GM19328 (cell line): ENCODE data around the gene KLF2.
"Not testable (repeated sequence)": the region's sequence is repeated elsewhere in the genome, so short reads cannot be mapped to it uniquely, and the experiment has no call there.

ENCODE experiments used
- ATAC-seq: cut with Tn5 transposase; IDR thresholded peaks from one replicate; pipeline ENCODE4 v1.9.1; 2021; ENCODE audit warnings: mild to moderate bottlenecking, moderate library complexity; ENCODE audit not compliant: unreplicated experiment

The KLF2 gene

DNA sequence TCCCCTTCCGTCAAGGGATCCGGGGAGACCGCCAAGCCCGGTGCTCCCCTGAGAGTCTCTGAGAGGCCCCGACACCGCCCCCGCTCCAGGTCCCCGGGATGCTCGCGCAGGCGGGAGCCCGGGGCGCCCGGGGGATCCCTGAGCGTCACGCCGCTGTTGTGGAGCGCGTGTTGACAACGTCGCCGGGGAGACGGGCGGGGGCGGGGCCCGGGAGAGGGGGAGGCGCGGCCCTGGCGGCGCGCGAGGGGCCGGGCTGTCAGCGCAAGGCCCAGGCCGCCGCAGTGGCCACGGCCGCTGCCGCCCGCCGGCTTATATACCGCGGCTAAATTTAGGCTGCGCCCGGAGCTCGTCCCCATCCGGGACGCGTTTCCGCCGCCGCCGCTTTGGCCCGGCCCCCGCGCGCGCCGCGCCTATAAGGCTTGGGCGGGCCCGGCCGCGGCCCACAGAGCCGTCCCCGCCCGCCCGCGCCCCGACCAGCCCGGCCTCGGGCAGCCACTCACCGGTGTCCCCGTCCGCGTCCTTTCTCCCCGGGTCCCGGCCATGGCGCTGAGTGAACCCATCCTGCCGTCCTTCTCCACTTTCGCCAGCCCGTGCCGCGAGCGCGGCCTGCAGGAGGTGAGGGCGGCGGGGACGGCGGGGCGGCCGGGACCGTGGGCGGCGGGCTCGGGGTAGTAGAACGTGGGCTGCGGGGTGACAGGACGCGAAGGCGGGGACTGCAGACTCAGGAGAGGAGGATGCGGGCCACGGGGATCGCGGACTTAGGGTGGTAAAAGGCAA, at the start of gene KLF2:
Gene KLF2 (plus strand): TSS at position 443 of the 777 bp plus-strand sequence. CDS start 98 bp downstream, at position 541.
- peak; percentile 64 for ATAC-seq

DNA sequence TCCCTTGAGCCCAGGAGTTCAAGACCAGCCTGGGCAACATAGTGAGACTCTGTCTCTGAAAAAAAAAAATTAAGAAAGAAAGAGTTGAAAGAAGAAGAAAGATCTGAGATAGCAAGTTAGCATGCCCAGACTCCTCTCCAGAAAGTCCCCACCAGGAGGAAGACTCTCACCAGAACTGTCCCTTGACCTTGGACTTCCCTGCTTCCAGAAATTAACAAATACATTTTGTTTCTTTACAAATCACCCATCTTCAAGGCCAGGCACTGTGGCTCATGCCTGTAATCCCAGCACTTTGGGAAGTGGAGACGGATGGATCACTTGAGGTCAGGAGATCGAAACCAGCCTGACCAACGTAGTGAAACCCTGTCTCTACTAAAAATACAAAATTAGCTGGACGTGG, 44.3 kb upstream of the KLF2 start:
- ATAC-seq = no peak

DNA sequence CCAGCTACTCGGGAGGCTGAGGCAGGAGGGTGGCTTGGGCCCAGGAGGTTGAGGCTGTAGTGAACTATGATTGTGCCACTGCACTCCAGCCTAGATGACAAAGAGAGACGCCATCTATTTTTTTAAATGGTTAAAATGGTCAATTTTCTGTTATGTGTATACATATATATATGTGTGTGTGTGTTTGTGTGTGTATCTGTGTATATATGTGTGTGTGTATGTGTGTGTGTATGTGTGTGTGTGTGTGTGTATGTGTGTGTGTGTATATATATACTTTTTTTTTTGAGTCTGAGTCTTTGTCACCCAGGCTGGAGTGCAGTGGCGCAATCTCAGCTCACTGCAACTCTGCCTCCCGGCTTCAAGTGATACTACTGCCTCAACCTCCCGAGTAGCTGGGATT, 42.9 kb upstream of the KLF2 start:
- ATAC-seq = no peak

DNA sequence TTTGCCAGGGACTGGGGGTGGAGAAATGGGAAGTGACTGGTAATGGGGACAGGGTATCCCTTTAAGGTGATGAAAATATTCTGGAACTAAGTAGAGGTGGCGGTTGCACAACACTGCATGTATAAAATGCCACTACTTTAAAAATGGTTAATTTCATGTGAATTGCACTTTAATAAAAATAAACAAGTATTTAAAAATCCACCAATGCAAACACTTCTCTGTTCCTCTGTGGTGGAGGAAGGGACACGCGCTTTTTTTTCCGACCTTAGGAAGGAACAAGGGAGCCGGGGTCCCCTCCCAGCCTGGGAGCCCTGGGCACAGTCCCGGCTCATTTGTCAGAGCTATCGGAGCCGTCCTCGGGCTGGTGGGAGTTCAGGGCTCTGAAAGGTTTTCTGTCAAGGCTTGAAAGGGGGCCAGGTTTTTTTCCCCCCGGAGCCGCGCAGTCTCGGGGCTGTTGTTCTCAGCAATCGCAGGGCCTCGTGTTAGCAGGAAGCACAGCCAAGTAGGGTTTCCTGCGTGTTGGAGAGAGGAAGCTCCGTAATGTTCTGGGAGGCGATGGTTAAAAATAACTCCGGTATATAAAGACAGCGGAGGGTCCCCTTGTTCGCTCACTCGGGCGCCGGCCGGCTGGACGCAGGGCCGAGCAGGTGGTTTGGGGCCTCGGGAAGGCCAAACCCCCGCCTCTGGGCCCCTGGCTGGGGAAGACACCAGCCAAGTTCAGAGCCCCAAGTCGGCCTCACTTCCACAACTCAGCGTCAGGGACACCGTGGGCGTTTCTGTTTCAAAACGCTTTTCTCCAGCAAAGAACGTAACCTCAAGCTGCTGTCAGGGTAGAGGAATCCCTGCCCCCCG, 41.2 kb upstream of the KLF2 start:
- ATAC-seq = no peak

DNA sequence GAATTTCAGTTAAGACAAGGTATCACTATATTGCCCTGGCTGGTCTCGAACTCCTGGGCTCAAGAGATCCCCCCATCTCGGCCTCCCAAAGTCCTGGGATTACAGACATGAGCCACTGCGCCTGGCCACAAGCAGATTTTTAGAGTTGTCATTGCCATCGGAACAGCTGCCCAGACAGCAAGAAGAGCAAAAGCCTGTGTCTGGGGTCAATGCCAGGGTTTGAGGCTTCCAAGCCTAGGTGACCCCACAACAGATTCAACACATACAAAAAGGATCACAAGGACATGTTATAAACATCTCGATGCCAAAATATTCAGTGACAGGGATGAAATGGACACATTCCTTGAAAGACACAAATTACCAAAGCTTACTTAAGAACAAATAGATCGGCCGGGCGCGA, 40.1 kb upstream of the KLF2 start:
- ATAC-seq = no peak

DNA sequence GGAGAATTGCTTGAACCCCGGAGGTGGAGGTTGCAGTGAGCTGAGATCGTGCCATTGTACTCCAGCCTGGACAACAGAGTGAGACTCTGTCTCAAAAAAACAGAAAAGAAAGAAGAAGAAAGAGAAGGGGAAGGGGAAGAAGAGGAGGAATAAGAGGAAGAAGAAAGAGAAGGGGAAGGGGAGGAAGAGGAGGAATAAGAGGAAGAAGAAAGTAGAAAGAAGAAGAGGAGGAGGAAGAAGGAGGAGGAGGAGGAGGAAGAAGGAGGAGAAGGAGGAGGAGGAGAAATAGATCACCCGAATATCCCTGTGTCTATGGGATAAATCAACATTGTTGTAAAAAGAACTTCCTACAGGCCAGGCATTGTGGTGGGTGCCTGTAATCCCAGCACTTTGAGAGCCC, 39.5 kb upstream of the KLF2 start:
- not testable (repeated sequence) for ATAC-seq

DNA sequence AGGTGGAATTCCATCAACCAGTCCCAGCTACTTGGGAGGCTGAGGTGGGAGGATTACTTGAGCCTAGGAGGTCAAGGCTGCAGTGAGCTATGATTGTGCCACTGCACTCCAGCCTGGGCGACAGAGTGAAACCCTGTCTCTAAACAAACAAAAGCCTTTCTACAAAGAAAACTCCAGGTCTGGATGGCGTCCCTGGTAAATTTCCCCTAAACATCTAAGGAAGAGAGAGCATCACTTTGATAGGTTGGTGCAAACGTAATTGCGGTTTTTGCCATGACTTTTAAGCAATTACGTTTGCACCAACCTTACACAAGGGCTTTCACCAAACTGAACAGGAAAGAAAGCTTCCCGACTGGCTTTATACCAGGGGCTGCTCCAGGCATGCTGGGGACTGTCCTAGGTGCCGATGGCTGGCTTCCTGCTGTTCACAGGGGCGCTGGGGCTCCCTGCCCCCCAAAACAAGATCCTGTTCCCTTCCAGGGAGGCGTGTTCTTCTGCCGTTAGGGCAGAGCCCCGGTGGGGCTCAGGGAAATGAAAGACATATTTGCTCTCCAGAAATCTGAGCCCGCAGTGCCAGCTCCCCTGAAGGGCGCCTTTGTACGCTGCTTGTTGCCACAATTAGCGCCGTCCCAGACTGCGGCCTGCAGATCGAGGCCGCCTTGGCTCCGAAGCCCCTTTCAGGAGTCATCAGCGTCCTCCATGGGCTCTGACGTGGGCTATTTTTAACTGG, 38.7 kb upstream of the KLF2 start:
- no peak for ATAC-seq

DNA sequence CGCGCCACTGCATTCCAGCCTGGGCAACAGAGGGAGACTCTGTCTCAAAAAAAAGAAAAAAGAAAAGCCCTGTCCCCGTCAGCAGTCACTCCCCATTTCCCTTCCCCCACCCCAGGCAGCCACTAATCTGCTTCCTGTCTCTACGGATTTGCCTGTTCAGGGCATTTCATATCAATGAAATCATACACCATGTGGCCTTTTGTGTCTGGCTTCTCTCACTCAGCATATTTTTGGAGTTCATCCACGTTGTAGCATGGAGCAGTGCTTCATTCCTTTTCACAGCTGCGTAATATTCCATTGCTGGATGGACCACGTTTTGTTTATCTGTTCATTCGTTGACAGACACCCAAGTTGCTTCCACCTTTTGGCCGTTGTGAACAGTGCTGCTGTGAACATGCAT, 36.1 kb upstream of the KLF2 start:
- no peak for ATAC-seq

DNA sequence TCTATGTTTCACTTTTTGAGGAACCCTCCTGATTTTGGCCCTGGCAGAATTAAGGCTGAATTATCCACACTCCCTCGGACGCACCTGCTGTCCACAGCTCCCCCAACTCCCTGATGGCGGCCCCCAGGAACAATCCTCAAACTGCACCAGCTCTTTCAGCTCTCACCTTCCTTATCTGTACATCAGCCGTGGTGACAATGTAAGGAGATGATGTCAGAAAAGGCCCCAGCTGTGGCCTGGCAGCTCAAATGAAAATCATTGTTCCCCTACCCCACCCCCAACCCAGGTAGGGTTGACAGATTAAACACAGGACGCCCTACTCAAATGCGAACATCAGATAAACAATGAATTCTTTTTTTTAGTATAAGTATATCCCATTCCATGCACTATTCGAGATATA, 35.0 kb upstream of the KLF2 start:
- ATAC-seq = no peak

DNA sequence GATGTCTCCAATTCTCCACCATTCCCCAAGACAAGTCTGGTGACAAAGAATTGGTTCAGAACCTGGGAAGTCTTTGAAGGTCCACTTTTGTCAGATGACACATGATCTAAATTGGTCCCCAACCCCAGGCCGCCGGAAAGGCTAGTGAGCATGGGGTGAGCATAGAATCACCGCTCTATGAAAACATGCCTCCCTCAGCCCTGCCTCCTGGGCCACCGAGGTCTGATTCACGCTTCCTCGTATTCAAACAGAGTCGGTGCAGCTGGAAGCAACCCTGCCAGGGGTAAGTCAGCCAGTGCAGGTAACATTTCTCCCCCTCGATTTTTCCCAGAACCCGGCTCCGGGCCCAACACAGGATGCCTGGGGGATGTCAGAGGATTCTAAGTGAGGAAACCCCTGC, 33.9 kb upstream of the KLF2 start:
- ATAC-seq = no peak

DNA sequence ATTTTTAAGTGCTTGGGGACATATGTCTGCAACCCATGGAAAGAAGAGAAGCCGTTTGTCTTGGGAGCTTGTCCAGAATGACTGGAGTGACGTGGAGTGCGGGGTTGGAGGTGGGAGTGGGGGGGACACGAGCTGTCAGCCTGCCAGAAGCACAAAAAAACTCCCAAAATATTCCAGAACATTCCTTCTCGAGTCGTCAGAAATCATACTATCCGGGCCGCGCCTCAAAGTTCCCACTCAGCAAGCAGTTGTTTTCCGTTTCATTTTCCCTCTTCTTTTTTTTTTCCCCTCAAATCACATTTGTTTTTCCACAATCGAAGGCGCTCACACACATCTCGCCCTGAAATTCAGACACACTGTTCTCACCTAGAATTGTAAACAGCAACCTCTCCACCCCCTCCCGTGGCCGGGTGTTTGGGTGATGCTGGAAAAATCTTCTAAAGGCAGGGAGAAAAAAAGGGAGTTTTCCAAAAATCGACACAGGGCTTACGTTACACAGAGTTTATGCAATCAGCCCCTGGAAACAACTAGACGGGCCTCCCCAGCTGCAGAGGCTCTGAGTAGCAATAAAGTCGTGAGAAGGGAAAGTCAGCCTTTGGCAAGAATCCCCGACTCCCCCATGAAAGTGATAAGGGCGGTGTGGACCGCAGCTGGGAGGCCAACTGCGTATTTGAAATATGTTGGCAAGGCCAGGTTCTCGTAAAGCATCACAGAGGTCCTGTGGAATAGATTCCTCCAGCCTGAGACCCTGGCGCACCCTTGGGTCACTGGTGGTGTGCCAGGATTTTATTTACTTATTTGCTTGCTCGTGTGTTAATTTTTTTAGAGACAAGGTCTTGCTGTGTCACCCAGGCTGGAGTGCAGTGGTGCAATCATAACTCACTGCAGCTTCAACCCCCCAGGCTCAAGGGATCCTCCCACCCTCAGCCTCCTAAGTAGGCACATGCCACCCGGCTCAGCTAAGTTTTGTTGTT, 31.2 kb upstream of the KLF2 start:
- no peak for ATAC-seq

DNA sequence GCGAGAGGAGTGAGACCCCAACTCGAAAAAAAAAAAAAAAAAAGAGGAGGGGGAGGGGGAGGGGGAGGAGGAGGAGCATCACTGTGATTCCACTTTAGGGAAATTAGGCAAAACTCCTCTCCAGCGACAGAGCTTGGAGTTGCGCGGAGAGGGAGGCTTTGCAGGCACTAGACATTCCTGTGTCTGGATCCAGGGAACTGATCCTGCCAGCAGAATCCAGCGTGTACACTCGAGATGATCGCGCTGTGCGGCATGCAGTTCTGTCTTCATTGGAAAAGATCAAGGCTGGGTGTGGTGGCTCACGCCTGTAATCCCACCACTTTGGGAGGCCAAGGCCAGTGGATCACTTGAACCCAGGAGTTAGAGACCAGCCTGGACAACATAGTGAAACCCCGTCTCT, 29.6 kb upstream of the KLF2 start:
- ATAC-seq = no peak

DNA sequence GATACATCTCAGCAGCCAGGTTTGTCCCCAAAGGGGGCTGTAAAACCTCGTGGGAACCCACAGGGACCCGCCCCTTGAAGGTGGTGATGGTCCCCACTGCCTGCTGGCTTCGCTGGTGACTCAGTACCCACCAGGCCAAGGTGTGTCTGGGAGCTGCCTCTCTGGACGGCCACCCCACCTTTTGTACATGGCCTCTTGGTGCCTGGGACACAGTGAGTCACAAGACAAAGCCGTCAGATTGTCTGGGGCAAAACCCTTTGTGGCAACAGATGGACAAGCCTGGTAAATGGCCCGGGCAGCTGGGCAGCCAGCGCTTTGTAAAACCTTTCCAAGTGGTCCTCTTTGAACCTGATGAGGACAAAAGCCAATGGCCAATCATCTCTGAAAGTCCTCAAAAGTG, 27.9 kb upstream of the KLF2 start:
- ATAC-seq = no peak

DNA sequence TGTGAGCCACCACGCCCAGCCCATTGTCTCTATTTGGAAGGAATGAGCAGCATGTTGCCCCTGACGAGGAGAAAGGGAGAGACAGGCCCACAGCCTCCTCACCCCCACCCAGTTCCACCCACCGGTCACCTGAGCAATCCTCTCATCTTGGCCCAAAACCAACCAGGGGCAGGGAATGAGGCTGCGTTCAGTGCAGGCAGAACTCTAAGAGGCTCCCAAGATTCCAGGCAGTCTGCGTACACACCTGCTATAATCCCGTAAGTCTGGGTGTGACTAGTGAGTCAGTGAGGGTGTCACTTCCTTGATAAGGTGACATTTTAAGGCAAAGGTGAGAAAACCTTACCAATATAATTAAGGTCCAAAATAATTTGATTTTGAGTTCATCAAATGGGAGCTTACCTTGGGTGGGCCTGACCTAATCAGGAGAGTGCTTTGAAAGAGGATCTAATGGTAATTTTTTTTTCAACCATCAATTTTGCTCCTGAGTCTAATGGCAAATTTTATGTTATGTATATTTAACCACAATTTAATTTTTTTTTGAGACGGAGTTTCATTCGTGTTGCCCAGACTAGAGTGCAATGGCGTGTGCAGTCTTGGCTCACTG, 26.9 kb upstream of the KLF2 start:
- no peak for ATAC-seq

DNA sequence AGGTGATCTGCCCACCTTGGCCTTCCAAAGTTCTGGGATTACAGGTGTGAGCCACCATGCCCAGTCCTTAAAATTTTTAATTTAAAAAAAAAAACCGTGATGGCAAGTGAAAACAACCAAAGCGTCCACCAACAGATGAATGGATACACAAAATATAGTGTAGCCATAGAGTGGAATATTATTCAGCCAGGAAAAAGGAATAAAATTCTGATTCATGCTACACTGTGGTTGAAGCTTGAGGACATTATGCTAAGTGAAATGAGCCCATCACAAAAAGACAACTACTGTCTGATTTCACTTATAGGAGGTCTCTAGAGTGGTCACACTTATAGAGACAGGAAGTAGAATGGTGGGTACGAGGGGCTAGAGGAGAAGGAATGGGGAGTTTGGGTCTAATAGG, 26.3 kb upstream of the KLF2 start:
- no peak for ATAC-seq

DNA sequence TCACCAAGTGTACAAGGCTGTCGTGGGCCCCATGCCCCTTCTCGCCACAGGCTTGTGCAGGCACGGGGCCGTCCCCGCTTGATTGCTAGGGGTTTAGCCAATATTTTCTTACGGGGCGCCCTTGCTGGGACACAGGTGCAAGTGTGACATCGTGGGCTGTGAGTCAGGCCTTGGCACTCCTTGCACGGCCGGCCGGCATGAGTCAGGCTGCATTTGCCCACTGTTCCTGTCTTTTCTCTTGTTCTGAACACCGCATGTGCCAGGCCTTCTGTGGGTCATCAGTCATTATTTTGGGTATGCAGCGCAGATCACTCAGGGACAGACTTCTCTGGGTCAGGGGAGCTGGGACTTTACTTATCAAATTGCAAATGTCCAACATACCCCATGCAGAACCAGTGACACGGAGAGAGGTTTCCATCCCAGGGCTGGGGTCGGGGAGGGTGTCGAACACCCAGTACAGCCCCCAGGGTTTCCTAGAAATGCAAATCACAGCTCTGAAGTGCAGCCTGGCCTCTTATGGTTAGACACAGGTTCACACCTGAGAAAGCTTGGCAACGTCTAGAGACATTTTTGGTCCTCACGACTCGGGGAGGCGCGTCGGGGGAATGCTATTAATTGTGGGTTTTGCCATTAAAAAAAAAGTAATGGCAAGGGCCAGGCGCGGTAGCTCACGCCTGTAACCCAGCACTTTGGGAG, 22.5 kb upstream of the KLF2 start:
- no peak for ATAC-seq

DNA sequence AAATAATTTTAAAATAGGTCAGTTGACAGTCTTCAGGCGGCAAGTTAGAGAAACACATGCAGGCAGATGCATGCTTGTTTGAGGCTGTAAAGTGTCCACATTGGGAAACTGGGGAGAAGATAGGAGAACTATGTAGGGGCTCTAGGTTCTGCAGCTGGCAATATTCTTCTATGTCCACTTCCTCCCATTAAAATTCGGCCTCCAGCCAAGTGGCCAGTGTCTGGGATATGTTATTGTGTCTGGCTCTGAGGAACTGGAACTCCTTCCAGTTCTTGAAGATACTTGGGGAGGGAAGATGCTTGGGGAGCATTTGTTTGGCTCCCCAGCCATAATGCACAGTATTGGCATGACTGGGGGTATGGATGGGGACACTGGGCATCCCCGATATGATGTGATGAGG, 20.9 kb upstream of the KLF2 start:
- no peak for ATAC-seq

DNA sequence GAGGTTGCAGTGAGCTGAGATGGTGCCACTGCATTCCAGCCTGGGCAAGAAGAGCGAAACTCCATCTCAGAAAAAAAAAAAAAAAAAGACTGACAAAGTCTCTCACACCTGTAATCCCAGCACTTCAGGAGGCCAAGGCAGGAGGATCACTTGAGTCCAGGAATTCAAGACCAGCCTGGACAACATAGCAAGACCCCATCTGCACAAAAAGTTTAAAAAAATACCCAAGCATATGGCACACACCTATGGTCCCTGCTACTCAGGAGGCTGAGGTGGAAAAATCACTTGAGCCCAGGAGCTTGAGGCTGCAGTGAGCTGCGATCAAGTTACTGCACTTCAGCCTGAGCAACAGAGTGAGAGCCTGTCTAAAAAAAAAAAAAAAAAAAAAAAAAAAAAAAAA, 20.1 kb upstream of the KLF2 start:
- not testable (repeated sequence) for ATAC-seq

DNA sequence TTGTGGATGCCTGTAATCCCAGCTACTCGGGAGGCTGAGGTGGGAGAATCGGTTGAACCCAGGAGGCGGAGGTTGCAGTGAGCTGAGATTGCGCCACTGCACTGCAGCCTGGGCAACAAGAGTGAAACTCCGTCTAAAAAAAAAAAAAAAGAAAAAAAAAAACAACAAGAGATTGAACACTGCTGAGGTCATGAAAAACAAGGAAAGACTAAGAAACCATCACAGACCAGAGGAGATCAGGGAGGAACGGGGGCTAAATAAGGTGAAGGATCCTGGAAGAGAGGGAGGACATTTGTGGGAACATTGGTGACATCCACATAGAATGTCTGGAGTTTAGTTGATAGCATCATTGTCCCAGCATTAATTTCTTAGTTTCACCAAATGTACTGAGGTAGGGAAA, 19.6 kb upstream of the KLF2 start:
- not testable (repeated sequence) for ATAC-seq
